Dermis blood vessel endothelial cell (primary cell): ENCODE data around the gene AKR1B15. TPM values are rescaled to one million over a fixed set of nuclear protein-coding genes. Genes with fewer than 3 reads are reported as not detected.
"Not testable (repeated sequence)": the region's sequence is repeated elsewhere in the genome, so short reads cannot be mapped to it uniquely, and the experiment has no call there.

ENCODE experiments used
- DNase-seq: peaks from one replicate; pipeline ENCODE4 v3.0.0; 2010
- total RNA-seq: library from RNA; depleted of rRNA; stranded (reverse); fragments of >200 nt; gene quantifications from 2 replicates; pipeline ENCODE4 v1.2.3, GENCODE V29; 2014

The AKR1B15 gene
- total RNA-seq, 1 donor from 2014 or later: not detected

DNA sequence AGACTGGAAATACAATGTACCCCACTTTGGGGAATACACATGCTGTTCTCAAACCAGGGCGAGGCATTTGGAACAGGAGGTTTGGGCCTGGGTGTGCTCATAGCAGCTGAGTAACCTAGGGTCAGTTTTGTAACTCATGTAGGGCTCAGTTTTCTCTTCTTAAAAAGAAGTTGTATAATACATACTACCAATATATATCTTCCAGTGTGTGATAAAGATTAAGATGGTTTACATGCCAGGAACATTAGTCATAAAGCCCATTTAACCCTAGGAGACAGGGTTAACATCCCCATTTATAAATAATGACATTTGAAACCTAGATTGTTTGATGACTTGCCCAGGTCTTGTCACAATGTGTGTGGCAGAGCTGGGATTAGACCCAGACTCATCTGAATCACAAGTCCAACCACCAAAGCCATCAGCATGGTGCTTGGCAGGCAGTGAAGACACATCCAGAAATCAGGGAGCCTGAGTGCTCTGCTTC, 15.6 kb upstream of the AKR1B15 start:
- DNase-seq: no peak

DNA sequence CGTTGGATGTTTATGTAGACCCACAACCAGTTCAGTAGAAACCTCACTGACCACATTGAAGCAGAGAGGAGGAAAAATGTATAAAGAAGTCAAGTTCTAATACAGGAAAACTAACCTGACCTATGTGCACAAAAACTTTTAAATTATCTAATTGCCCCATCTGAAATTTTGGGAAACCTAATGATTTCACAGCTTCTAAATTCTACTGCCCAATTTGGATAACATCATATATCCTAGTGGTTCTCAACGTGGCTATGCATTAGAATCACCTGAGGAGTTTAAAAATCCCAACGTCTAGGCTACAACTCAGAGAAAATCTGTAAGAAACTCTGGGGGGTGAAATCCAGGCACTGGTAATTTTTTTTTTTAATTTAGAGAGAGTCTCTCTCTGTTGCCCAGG, 14.3 kb upstream of the AKR1B15 start:
- DNase-seq: no peak

DNA sequence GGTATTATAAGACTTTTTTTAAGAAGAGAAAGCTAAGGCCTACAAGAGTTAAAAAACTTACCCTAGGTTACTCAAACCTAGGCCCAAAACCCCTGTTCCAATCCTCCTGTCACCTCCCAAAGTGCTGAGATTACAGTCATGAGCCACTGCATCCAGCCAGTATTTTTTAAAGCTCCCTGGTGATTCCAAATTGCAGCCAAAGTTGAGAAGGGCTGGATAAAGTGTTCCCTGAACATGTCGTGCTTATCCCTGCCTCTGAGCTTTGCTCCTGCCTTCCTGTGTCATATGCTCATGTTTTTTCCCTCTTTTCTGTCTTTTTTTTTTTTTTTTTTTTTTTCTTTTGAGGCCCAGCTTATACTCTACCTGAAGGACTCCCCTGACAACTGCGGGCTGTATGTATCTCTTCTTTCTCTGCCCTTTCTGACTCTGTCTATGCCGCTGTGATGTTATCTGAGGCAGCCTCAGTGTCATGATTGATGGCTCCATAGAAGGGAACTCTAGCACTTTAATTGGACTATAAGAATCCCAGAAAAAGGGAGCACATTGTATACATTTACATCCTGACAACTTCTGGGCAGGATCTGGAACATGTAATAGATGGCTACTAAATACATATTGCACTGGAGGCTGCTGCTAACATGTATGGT, 13.5 kb upstream of the AKR1B15 start:
- no peak for DNase-seq

DNA sequence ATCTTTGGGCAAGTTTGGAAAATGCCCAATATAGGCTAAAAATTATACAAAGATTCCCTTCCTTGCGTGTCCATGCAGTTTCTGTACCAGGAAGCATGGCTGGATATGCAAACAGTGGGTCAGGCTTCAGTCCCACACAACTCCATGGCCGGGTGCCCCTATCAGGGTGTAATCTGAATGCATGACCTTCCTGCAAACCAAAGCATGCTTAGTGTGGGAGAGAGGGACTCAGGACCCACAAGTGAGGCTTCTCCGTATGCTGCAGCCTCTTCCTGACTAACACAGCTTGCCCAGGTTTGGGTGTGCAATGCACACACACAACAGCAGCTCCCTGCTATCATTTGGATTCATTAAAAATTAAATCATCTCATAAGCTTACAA, 13.0 kb upstream of the AKR1B15 start:
- no peak for DNase-seq

DNA sequence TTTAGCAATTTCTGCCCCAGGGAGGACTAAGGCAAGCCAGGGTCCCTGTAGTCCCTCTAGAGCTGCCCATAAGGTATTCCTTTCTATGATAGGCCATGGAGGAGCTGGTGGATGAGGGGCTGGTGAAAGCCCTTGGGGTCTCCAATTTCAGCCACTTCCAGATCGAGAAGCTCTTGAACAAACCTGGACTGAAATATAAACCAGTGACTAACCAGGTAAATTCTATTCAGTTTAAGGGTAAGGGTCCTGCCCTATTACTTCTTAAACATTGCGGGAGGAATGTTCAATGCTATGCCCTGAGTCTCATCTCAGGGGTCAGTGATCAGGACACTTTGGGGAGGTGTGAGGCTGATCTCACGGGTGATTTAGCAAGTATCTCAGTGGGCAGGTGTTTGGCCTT, 12.4 kb upstream of the AKR1B15 start:
- DNase-seq: not testable (repeated sequence)

DNA sequence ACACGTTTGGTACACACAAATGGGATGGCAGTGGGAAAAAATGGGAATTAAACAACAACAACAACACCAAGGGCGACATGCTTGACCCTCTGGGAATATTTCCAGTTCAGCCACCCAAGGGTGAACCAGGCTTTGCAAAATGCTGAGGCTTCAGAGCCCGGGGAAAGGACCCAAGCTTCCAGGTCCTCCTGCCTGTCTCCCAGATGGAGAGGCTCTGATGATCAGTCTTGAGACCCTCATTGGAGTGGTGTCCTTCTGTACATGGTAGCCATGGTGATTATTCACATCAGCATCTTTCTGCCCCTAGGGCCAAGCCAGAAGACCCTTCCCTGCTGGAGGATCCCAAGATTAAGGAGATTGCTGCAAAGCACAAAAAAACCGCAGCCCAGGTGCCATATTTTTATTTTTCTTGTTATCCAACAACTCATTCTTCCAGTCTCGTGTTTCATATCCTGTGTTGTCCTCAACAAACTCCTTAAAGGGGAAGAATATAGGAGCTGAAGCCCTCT, 11.6 kb upstream of the AKR1B15 start:
- not testable (repeated sequence) for DNase-seq

DNA sequence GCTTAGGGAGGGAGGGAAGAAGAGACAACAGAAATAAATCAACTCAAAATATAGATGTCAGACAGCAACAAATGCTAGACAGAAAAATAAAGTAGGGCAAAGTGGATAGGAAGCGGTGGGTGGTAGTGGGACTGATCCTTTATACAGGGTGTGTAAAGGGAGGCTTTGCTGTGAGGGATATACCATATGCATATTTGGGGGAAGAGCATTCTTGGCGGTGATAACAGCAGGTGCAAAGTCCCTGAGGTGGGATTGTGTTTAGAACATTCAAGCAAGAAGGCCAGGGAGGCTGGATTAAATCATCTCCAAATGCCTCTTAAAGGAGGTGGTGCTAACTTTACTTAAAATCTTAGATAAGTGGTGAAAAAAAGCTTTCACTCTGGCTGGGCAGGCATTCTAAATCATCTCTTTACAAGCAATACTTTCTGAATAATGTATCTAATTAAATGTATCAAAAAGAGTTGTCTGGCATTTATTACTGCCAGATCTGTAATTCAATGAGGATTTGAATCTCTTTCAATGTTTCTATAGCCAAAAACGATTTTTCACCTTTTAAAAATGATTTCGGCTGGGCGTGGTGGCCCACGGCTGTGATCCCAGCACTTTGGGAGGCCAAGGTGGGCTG, 9.4 kb upstream of the AKR1B15 start:
- DNase-seq: no peak

GRCh38 chr7:134541501-134542194, 7.3 kb upstream of the AKR1B15 start:
- DNase-seq: not testable (repeated sequence)

GRCh38 chr7:134542195-134542771, 6.6 kb upstream of the AKR1B15 start:
- DNase-seq: no peak

- DNase-seq: no peak
Measured at GRCh38 chr7:134545380-134545779, 3.5 kb upstream of the AKR1B15 start.

DNA sequence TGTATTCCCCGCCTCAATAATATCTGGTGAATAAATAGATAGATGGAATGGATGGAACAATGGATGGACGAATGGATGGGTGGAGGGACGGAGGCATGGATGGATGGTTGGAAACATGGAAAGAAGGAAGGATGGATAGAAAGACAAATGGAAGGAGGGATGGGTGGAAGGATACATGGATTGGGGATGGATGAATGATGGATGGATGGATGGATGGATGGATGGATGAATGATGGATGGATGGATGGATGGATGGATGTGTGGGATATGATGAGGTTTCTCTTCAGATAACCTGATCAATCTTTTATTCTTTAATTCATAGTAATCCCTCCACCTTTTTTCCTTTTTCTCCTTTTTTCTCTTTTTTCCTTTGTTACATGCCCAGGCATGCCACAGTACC, 3.0 kb upstream of the AKR1B15 start:
- no peak for DNase-seq

DNA sequence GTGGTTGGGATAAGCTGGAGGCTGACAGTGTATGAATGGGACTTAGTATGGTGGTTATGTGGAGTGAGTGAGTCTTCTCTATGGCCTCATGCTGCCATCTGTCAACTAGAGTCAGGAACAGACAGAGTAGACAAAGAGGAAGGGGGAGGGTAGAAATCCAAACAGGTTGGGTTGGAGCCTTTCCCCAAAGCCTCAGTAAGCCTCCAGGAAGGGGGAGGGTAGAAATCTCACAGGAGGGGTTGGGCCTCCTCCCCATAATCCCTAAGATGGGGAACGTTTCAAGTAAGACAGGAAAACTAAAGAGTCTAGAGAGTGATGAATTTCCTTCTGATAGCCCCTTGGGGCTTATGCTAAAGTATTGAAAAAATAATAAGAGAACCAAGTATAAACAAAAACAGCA, 2.0 kb upstream of the AKR1B15 start:
- no peak for DNase-seq

- peak; percentile 79 for DNase-seq
Measured at GRCh38 chr7:134547397-134548054, 1.4 kb upstream of the AKR1B15 start.

DNA sequence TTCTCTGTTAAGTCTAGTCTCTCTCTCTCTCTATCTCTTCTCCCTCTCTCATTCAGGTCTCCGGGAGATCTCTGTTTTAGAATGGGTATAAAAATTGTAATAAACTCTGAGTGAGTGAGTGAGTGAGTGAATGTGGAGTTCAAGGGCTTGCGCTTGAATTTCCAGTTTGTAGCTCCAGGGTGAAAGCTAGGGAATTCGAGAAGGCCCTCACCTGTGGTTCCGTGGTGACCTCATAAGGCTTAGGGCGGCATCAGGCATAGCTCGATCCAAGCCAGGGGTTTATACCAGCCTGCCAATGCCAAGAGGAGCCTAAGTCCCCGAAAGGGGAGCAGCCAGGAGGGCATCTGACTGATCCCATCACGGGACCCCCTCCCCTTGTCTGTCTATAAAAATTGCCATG, 456 bp downstream of the AKR1B15 start:
- no peak for DNase-seq

- DNase-seq: peak; percentile 26
Measured at GRCh38 chr7:134552105-134552504, 3.2 kb downstream of the AKR1B15 start.

- DNase-seq: peak; percentile 11
Measured at GRCh38 chr7:134553976-134554375, 5.1 kb downstream of the AKR1B15 start.

GRCh38 chr7:134554417-134554966, 5.6 kb downstream of the AKR1B15 start:
- no peak for DNase-seq

GRCh38 chr7:134557391-134557790, 8.5 kb downstream of the AKR1B15 start:
- DNase-seq: no peak

- DNase-seq: no peak
Measured at GRCh38 chr7:134558370-134558769, 9.5 kb downstream of the AKR1B15 start.

DNA sequence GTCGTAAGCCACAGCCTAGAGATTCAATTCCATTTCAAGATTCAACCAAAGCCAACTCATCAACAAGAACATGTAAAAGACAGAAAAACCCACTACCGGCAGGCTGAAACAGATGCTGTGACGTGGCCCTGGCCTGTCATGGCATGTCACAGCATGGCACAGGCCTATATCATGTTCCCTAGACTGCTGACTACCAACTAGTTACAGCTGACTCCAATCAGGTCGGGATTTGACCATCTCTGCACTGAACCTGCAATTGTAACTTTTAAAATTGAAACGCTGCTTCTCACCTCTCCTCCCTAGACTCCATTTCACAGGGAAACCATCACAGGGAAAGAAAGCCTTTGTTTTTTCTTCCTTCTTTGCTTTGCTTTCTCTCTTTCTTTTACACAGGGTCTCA, 12.7 kb downstream of the AKR1B15 start:
- not testable (repeated sequence) for DNase-seq

DNA sequence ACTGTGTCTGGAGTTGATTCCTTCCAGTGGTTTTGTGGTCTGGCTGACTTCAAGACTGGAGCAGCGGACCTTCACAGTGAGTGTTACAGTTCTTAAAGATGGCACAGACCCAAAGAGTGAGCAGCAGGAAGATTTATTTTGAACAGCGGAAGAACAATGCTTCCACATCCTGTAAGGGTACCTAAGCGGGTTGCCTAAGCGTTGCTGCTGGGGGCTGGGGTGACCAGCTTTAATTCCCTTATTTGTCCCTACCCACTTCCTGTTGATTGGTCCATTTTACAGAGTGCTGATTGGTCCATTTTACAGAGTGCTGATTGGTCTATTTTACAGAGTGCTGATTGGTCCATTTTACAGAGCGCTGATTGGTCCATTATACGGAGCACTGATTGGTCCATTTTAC, 13.2 kb downstream of the AKR1B15 start:
- DNase-seq: peak; percentile 39

- DNase-seq: not testable (repeated sequence)
Measured at GRCh38 chr7:134563398-134563749, 14.5 kb downstream of the AKR1B15 start.
